HG02759 (cell line): ENCODE results near the gene TTC1.
"Not testable (repeated sequence)": the region's sequence is repeated elsewhere in the genome, so short reads cannot be mapped to it uniquely, and the experiment has no call there.

Experiments
- ATAC-seq: cut with Tn5 transposase; IDR thresholded peaks from one replicate; pipeline ENCODE4 v1.9.1; 2021; ENCODE audit warnings: mild to moderate bottlenecking, moderate library complexity; ENCODE audit not compliant: unreplicated experiment

TTC1 gene

DNA sequence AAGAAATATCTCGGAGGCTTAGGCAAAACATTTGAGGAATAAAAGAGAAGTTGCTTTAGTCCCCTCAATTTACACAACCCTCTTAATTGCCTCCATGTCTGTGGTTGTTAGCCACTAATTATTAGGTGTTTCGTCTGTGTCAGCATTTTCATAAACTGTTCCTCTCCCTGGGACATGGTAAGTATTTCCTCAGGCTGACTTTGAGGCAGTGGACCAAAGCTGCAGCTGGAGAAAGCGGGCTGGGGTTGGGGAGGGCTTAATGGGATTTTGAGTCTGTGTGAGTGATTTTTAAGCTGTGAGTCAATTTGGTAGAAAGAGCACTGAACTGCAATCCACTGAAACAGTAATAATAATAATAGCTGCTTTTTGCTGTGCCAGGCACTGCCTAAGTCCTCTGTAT is 13.0 kb upstream of the TTC1 start:
- no peak for ATAC-seq

DNA sequence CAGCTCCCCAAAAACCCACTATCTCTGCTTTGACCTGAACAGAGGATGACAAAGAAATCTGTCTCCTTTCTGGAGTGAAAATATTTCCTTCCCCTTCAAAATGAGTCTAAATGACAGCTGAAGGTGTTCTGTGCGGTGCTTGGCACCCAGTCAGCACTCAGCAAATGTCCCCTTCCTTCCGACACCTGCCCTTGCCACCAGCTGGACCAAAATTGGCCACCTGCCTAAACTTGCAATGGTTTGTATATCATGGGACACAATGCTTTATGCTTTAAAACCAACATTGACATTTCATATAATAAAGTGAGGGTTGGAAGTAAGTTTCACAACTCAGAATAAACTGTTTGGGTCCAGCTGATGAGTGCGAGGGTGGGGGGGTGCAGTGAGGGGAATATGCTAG is 7.5 kb upstream of the TTC1 start:
- ATAC-seq: no peak

DNA sequence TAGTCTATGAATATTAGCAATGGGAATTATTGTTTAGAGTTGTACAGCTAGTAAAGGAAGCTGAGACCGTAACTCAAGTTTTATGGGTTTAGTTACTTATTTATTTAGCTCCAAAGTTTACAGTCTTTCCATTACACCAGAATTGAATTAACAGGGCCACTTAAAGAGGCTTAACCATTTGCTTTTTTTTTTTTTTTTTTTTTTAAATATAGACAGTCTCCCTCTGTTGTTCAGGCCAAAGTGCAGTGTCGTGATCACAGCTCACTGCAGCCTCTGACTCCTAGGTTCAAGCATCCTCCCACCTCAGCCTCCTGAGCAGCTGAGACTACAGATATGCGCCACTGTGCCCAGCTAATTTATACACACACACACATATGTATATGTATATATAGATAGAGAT is 1.4 kb upstream of the TTC1 start:
- no peak for ATAC-seq

DNA sequence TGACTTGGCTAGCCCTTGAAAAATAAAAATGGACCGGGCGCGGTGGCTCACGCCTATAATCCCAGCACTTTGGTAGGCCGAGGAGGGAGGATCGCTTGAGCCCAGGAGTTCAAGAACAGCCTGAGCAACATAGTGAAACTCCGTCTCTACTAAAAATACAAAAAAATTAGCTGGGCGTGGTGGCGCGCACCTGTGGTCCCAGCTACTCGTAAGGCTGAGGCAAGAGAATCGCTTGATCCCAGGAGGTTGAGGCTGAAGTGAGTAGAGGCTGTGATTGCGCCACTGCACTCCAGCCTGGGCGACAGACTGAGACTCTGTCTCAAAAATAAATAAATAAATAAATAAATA is 436 bp upstream of the TTC1 start:
- not testable (repeated sequence) for ATAC-seq

DNA sequence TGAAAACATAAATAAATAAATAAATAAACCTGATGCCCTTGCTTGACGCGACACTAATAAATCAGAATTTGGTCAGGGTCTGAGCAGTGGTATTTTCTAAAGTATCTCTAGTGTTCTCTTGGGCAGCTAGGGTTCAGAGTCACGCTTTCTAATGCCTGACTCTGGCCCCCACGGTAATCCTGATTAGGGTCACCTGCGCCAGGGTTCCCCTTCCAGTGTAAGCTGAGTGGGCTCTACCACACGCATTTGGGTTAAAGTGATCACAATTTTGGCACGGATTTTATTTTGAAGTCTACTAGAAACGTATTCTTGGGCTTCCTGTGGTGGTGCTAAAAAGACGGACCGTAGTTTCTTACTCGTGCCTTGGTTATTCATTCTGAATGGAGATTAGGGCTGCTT is 651 bp downstream of the TTC1 start:
- peak; percentile 4 for ATAC-seq

DNA sequence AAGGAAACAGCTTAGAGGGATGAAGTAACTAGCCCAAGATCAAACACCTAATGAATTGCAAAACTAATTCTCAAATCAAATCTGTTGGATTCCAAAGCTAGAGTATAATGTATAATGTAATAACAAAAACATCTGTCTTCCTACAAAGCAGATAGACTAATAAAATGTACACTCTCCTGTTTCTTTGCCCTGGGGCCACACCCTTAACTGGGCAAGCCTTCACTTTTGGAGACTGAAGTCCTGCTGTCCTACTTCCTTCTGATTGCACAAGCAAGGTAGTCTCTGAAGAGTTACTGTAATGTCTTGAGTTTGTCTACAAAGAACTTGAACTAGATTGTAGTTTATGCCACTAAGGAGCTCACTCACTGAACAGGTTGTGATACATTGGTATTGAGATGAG is 2.5 kb downstream of the TTC1 start:
- ATAC-seq: no peak

DNA sequence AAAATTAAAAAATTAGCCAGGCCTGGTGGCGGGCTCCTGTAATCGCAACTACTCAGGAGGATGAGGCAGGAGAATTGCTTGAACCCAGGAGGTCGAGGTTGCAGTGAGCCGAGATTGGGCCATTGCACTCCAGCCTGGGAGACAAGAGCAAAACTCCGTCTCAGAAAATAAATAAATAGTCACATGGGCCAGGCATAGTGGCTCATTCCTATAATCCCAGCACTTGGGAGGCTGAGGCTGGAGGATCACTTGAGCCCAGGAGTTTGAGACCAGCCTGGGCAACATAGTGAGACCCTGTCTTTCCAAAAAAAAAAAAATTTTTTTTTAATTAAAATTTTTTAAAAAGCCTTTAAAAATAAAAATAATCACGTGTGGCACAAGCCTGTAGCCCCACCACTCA is 5.3 kb downstream of the TTC1 start:
- ATAC-seq: not testable (repeated sequence)

DNA sequence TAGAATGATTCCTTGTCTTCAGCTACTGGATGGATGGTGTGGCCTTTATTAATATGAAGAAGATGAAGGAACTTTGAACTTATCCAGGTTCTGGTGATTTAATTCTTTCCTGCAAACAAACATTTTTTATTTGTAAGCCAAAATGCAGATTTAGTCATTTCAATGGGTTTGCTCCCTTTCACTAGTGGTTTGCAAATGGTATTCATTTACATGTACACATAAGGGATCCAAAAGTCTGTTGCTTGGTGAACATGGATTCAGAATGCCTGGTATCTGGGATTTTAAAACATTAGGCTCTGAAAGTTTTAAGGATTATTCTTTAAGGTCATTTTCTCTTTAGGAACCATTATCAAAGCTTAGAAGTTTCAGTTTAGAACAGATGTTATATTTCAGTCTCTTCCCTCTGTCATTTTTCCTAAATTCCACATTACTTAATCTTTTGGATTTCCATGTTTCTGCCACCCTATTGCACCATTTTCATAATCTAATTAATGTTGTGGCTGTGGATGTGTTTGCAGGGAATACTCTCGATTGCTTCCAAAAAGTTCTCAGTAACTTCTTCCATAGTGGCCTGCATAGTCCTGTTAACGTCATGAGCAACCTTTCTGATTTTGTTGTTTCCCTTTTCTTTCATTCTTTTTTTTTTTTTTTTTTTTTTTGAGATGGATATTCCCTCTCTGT is 10.1 kb downstream of the TTC1 start:
- ATAC-seq: no peak

DNA sequence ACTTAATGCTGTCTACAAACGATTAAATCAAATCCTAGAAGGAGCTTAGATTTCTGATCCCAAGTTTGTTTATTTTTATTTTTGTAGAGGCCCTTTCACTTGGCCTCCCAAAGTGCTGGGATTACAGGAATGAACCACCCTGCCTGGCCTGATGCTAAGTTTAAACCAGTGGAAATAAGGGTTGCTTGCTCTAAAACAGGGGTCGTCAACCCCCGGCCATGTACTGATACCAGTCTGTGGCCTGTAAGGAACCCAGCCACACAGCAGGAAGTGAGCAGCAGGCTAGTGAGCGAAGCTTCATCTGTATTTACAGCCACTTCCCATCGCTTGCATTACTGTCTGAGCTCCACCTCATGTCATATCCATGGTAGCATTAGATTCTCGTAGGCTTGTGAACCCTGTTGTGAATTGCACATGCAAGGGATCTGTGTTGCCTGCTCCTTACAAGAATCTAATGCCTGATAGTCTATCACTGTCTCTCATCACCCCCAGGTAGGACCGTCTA is 11.4 kb downstream of the TTC1 start:
- no peak for ATAC-seq

DNA sequence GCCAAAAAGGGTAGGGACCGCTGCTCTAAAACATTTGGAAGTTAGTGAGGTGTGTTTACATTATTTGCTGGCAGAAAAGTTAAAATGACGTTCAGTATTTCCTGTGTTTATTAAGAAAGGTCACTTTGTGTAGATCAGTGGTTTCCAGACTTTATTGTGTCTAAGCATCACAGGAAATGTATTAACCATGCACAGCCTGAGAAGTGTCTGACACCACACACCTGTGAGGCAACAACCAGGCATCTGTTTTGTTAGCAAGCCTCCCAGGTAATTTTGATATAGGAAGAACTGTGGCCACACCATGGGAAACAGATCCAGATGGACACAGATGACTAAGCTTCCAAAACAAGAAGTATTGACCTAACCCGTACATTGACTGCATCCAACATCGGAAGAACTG is 12.0 kb downstream of the TTC1 start:
- ATAC-seq: no peak

DNA sequence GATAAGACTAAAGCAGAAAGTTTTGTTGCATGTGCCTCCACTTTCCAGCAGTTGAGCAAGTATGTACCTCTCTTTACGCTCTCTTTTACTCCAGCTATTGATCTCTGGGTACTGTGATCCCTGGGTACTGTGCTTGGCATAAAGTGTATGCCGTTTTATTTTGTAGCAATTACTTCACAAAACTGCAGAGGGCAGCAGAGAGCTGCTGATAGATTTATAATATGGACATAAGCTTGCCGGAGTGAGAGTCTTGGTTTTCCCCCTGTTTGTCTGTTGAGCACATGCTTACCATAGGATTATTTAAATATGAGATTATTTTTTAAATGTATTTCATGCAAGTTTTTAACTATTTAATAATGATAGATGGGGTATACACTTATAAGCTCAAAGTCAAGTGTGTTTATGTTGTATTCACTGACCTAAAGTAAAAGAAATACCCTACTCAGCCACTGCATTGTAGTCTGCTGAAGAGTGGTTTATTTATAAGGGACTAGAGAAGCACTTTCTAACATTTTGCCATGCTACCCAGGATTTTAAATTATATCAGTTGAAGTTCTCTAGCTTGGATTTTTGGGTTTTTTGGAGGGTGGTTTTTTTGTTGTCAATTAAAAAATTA is 13.0 kb downstream of the TTC1 start:
- peak; percentile 93 for ATAC-seq

DNA sequence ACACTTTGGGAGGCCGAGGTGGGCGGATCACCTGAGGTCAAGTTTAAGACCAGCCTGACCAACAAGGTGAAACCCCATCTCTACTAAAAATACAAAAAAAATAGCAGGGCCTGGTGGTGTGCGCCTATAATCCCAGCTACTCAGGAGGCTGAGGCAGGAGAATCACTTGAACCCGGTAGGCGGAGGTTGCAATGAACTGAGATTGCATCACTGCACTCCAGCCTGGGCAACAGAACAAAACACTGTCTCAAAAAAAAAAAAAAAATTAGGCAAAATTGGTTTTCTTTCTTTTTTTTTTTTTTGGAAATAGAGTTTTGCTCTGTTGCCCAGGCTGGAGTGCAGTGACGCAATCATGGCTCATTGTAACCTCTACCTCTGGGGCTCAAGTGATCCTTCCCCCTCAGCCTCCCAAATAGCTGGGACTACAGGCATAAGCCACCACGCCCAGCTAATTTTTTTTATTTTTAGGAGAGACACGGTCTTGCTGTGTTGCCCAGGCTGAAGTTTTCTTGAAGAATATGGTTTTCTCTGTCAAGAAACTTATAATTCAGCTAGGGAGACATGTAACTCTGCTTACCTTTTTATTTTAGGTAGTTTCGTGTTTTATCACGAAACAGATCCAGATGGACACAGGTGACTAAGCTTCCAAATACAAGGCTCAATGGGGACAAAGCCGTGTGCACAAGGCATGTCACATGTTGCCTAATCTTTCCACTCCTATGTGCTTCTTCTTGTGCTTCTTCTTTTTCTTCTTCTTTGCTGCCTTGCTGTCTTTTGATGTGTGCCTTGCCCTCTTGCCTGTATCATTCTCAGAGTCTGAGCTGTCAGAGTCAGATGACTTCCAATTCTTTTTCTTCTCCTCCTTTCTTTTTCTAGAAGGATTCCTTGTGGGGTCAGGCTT is 14.3 kb downstream of the TTC1 start:
- ATAC-seq: no peak

DNA sequence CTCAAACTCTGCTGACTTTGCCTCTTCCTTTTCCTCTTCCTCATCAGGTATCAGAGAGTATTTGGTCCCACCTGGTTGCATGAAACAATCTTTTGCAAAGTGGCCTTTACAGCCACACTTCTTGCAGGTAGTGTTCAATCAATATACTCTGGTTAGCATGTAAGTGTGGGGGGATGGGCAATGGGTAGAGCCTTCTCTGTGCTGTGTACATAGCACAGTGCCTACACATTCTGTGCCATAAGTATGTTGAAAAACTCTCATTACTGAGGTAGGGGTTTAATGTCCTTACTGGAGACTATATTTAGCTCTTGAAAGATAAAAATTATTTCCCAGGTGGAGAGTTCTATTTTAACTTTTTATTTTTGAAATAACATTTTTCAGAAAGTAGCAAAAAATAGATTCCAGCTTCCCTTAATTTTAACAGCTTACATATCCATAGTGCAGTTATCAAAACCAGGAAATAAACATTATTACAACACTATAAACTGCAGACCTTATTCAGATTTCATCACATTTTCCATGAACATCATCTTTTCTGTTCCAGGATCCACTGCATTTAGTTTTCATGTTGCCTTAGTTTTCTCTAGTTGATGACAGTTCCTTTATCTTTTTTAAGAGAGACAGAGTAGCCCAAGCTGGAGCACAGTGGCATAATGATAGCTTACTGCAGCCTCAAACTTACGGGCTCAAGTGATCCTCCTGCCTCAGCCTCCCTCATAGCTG is 15.1 kb downstream of the TTC1 start:
- no peak for ATAC-seq

DNA sequence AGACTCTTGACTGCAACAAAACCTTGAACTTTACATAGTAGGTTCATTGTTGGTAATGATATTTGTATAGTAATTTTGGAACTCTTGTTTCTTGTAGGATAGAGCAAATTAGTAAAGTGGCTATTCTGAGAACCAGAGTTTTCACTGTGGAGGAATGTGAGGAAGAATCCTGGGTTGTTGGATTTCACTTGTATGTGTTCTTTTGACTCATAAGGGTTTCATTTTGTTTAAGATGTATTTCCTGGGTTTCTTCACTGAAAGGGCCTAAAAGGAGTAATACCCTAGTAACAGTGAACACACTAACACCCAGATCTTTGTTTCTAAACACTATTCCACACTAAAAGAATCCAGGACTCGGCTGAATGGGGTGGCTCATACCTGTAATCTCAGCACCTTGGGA is 20.1 kb downstream of the TTC1 start:
- no peak for ATAC-seq

DNA sequence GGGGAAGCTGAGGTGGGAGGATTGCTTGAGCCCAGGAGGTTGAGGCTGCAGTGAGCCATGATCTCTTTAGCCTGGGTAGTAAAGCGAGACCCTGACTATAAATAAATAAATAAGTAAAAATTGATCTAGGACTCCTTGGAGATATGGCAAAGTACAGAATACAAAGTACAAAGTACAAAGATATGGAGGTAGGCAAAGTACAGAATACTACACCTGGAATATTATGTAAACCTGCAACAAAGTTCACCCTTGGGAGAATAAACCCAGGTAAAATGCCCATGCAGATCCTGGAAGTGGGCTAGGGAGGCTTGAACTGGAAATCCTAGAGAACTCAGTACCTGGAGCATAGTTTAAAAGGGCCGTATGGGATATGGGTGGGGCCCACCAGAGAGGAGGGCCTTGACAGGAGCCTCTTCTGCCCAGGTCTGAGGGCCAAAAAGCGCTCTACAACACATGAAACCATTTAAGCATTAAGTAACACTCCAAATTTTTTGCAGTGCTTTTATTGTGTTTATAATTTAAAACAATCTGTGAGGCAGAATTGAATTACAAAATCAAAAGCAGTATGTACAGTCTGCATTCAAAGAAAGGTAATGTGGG is 20.7 kb downstream of the TTC1 start:
- no peak for ATAC-seq

DNA sequence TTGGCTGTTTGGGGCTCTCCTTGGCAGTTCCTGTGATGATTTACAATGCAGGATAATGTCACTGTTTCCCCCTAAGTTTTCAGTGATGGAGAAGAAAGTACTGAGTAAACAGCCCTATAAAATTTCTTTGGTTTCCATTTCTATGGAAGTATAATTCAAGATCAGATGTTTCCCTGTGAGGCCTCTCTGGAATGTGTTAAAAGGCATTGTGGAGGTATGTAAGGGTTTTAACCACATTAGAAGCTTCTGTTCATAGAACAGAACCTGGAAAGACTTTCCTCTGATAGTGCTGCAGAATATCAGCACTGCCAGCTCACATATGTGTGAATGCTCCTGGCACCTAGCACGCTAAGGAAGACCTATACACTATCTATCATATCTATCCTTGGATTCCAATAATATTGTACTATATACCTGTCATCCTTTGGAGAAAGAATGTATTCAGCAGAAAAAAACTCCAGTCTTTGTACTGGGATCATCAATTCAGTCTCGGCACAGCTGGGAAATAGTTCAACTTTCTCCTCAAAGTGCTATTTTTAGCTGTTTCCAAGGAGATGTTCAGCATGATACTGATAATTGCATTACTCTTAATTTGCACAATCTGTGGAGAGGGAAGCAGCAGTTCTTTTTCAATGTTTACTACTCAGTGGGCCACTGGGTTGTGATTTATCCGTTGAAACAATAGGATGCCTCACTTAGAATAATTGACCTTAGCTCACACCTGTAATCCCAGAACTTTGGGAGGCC is 21.9 kb downstream of the TTC1 start:
- no peak for ATAC-seq

DNA sequence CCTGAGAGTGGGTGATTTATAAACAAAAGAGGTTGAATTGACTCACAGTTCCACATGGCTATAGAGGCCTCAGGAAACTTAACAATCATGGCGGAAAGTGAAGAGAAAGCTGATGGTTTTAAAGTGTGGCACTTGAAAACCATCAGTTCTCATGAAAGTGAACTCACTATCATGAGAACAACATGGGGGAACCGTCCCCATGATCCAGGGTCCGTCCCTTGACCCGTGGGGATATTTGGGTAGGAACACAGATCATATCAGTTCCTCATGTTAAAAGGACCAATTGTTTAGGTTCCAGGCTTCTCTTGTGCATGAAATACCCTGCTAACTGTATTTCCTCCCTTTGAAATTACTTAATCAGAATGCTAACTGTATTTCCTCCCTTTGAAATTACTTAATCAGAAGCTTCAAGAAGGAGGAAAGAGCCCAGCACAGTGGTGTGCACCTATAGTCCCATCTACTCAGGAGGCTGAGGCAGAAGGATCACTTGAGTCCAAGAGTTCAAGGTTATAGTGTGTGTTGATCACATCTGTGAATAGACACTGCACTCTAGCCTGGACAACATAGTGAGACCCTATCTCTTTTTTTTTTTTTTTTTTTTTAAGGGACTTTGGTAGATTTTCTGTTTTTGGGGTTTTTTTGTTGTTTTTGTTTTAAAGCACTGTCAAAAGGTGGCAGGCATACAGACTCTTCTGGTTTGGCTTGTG is 24.8 kb downstream of the TTC1 start:
- no peak for ATAC-seq

DNA sequence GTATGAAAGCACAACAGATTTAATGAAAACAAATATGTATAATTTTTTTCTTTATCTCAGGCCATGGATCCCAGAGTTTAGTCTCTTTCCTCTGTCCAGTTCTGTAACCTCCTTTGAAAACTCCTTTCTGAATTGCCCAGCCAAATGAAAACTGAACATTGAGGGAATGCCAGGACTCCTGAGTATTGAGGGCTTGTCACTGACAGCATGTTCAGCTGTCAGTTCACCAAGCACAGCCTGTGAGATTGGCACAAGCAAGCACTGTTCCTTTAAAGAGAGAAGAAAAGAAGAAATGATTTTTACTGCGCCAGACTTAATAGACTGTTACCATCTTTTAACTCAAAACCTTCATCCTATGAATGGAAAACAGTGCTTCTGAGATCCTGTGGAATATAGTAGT is 27.3 kb downstream of the TTC1 start:
- no peak for ATAC-seq

DNA sequence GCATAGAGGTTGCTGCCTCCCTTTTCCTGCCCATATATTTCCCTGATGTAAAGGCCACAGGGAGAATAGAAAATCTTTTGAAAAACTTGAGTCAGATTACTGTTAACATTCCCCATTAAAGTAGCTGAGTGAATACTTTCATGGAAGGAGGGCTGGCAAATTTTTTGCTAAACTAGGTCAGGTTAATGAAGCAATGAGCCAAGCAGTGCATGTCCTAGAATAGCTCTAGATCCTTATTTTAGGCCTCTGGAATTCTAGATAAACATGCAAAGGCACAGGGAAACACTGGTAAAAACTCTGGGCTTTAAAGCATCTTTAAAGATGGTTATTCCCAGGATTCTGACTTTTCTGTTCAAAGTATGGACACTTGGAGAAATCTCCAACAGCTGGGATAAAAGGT is 27.9 kb downstream of the TTC1 start:
- ATAC-seq: no peak
